Prostate gland (tissue), 2 donors: ENCODE measurements around the gene ARL4C.

ENCODE experiments used
- CTCF ChIP-seq, 4 experiments: fragments of 200-600 bp in 2 of 4; fragments of 450-650 bp in 2 of 4; sonication (generic) in 2 of 4; IDR thresholded peaks; 1 replicate in 3 of 4; 2 replicates in 1 of 4; pipeline ENCODE4 v1.5.1; 2016 to 2019; ENCODE audit warnings: antibody characterized with exemption in 4 of 4, mild to moderate bottlenecking in 2 of 4, moderate library complexity in 2 of 4
- POLR2A ChIP-seq: fragments of 450-650 bp; IDR thresholded peaks from one replicate; pipeline ENCODE4 v1.6.1; 2016; ENCODE audit warnings: antibody characterized with exemption, mild to moderate bottlenecking

- TF ChIP-seq CTCF (IDR thresholded peaks at IDR 0.05) = no peak
- no peak for TF ChIP-seq POLR2A
Observed at GRCh38 chr2:234469251-234469845, 27.5 kb downstream of the ARL4C start.
